Activated naive CD4-positive, alpha-beta T cell treated with anti-CD3 and anti-CD28 coated beads, Interleukin-2, amount 50 U/mL, for 72 hours (primary cell): ENCODE measurements around the gene AGRN. TPM values are rescaled to one million over a fixed set of nuclear protein-coding genes. Genes with fewer than 3 reads are reported as not detected.
A peak's percentile ranks its signal among the peaks of the same experiment; 100 is the strongest.

Source experiments
- ATAC-seq, 2 donors: fragments of 150-1000 bp; cut with Tn5 transposase; 2 replicates each; pipeline ENCODE4 v1.10.0; 2021; ENCODE audit warnings: mild to moderate bottlenecking in 2 of 2, moderate library complexity in 2 of 2
- DNase-seq, 2 donors: peaks; one replicate each; pipeline ENCODE4 v3.0.0; 2021 to 2022; ENCODE audit warnings: low spot score in 2 of 2
- H3K27ac Mint-ChIP-seq, 2 donors: one replicate each; pipeline ENCODE4 v1.8.0; 2022; ENCODE audit warnings: mild to moderate bottlenecking in 2 of 2, mixed read lengths in 2 of 2
- H3K36me3 Mint-ChIP-seq, 2 donors: one replicate each; pipeline ENCODE4 v1.8.0; 2022; ENCODE audit warnings: mixed read lengths in 2 of 2
- H3K9me3 Mint-ChIP-seq, 2 donors: one replicate each; pipeline ENCODE4 v1.8.0; 2022; ENCODE audit warnings: mixed read lengths in 2 of 2
- total RNA-seq, 2 donors: library from RNA; stranded (reverse); gene quantifications; one replicate each; pipeline ENCODE4 v1.2.3, GENCODE V29; 2022

AGRN gene
- total RNA-seq, 2 donors from 2014 or later: 44.5 to 79.9 TPM

GRCh38 chr1:1082239-1082775 is 62.4 kb downstream of the AGRN start:
- H3K27ac Mint-ChIP-seq: no peak overlapping the region
- DNase-seq (no peak), ATAC-seq (no peak)
- no peaks in the 10 kb centered on the region for H3K9me3 Mint-ChIP-seq
- H3K36me3 Mint-ChIP-seq: no peaks in the 10 kb centered on the region

- no peaks in the 10 kb centered on the region for H3K9me3 Mint-ChIP-seq
- H3K27ac Mint-ChIP-seq: peak overlapping the region in 1 of 2 donors; percentile 63
- no peak for DNase-seq
- ATAC-seq: no peak
- H3K36me3 Mint-ChIP-seq: no peaks in the 10 kb centered on the region
Observed at GRCh38 chr1:1082776-1083415, 63.0 kb downstream of the AGRN start.

- ATAC-seq: no peak
- H3K36me3 Mint-ChIP-seq: no peaks in the 10 kb centered on the region
- peak overlapping the region in 1 of 2 donors; percentile 72 for H3K27ac Mint-ChIP-seq
- no peaks in the 10 kb centered on the region for H3K9me3 Mint-ChIP-seq
- no peak for DNase-seq
Observed at GRCh38 chr1:1083416-1084371, 63.8 kb downstream of the AGRN start.

GRCh38 chr1:1084372-1085170 is 64.7 kb downstream of the AGRN start:
- no peak for ATAC-seq
- no peak for DNase-seq
- Mint-ChIP-seq H3K9me3 (no peaks in the 10 kb centered on the region), H3K36me3 (no peaks in the 10 kb centered on the region), H3K27ac (no peak overlapping the region)

GRCh38 chr1:1085171-1085841 is 65.4 kb downstream of the AGRN start:
- DNase-seq: no peak
- ATAC-seq: no peak
- Mint-ChIP-seq H3K27ac (no peak overlapping the region), H3K36me3 (no peaks in the 10 kb centered on the region), H3K9me3 (no peaks in the 10 kb centered on the region)

- H3K9me3 Mint-ChIP-seq: no peaks in the 10 kb centered on the region
- H3K36me3 Mint-ChIP-seq: no peaks in the 10 kb centered on the region
- no peak for DNase-seq
- peak in 1 of 2 donors; percentile 4 for ATAC-seq
- peak overlapping the region in 1 of 2 donors; percentile 0 for H3K27ac Mint-ChIP-seq
Observed at GRCh38 chr1:1085911-1086841, 66.3 kb downstream of the AGRN start.

- no peak for ATAC-seq
- H3K27ac Mint-ChIP-seq: peak overlapping the region in 1 of 2 donors; percentile 0
- H3K36me3 Mint-ChIP-seq: no peaks in the 10 kb centered on the region
- H3K9me3 Mint-ChIP-seq: no peaks in the 10 kb centered on the region
- DNase-seq: no peak
Observed at GRCh38 chr1:1086911-1087341, 67.0 kb downstream of the AGRN start.

- Mint-ChIP-seq H3K36me3 (no peaks in the 10 kb centered on the region), H3K9me3 (no peaks in the 10 kb centered on the region), H3K27ac (no peak overlapping the region)
- ATAC-seq (no peak), DNase-seq (no peak)
Observed at GRCh38 chr1:1087351-1088028, 67.6 kb downstream of the AGRN start.

- DNase-seq: no peak
- Mint-ChIP-seq H3K27ac (no peak overlapping the region), H3K36me3 (no peaks in the 10 kb centered on the region), H3K9me3 (no peaks in the 10 kb centered on the region)
- ATAC-seq: no peak
Observed at GRCh38 chr1:1088029-1088800, 68.3 kb downstream of the AGRN start.

- no peak for ATAC-seq
- DNase-seq: no peak
- Mint-ChIP-seq H3K27ac (no peak overlapping the region), H3K36me3 (no peaks in the 10 kb centered on the region), H3K9me3 (no peaks in the 10 kb centered on the region)
Observed at GRCh38 chr1:1088801-1089680, 69.1 kb downstream of the AGRN start.

GRCh38 chr1:1089731-1090423 is 70.0 kb downstream of the AGRN start:
- no peak for DNase-seq
- Mint-ChIP-seq H3K9me3 (no peaks in the 10 kb centered on the region), H3K36me3 (no peaks in the 10 kb centered on the region), H3K27ac (no peak overlapping the region)
- no peak for ATAC-seq

GRCh38 chr1:1090424-1091343 is 70.8 kb downstream of the AGRN start:
- no peaks in the 10 kb centered on the region for H3K9me3 Mint-ChIP-seq
- no peak overlapping the region for H3K27ac Mint-ChIP-seq
- DNase-seq (no peak), ATAC-seq (no peak)
- H3K36me3 Mint-ChIP-seq: no peaks in the 10 kb centered on the region
